Kidney (tissue), 14 donors: ENCODE measurements around the gene TTC7B. TPM values are rescaled to one million over a fixed set of nuclear protein-coding genes. Genes with fewer than 3 reads are reported as not detected.

Experiments used
- DNase-seq, 5 donors: peaks; one replicate each; pipeline ENCODE4 v3.0.0-alpha.2; 2013 to 2020
- FAIRE-seq: peaks from 2 replicates; lab custom pipeline; 2012; peaks lifted over from hg19 to GRCh38; lab: Jason Lieb, UNC
- H3K27ac ChIP-seq, 2 donors: one replicate each; pipeline ENCODE4 v1.7.0; 2013; ENCODE audit warnings: low read depth in 2 of 2, low read length in 2 of 2, inconsistent platforms in 1 of 2
- H3K27me3 ChIP-seq: one replicate; pipeline ENCODE4 v1.7.1; 2013; ENCODE audit warnings: low read length, inconsistent platforms; ENCODE audit not compliant: control insufficient read depth, insufficient read depth
- H3K36me3 ChIP-seq, 3 donors: one replicate each; pipeline versions ENCODE4 v1.7.0 to v1.7.1; 2013; ENCODE audit warnings: low read length in 3 of 3, control low read depth in 1 of 3, inconsistent platforms in 1 of 3; ENCODE audit not compliant: insufficient read depth in 3 of 3, control insufficient read depth in 2 of 3
- H3K4me1 ChIP-seq, 3 donors: one replicate each; pipeline versions ENCODE4 v1.7.0 to v1.7.1; 2013; ENCODE audit warnings: low read length in 3 of 3, inconsistent platforms in 1 of 3, low read depth in 1 of 3; ENCODE audit not compliant: control insufficient read depth in 2 of 3, insufficient read depth in 2 of 3
- H3K4me3 ChIP-seq, 3 donors: one replicate each; pipeline versions ENCODE4 v1.7.0 to v1.8.1; 2013; ENCODE audit warnings: low read length in 3 of 3, control low read depth in 1 of 3, inconsistent platforms in 1 of 3
- H3K9ac ChIP-seq, 3 donors: one replicate each; pipeline versions ENCODE4 v1.7.0 to v1.7.1; 2013; ENCODE audit warnings: low read length in 3 of 3, control low read depth in 1 of 3, inconsistent platforms in 1 of 3
- H3K9me3 ChIP-seq, 3 donors: one replicate each; pipeline versions ENCODE4 v1.7.0 to v1.7.1; 2013; ENCODE audit warnings: low read length in 3 of 3, control low read depth in 1 of 3, inconsistent platforms in 1 of 3; ENCODE audit not compliant: control insufficient read depth in 2 of 3, insufficient read depth in 1 of 3
- CTCF ChIP-seq: IDR thresholded peaks from 3 replicates; pipeline ENCODE4 v1.5.1; 2012; ENCODE audit warnings: mild to moderate bottlenecking, moderate library complexity, borderline replicate concordance; ENCODE audit not compliant: insufficient read depth; ENCODE audit errors: extremely low read depth
- intact Hi-C: fragments of 100-400 bp; cut with DNase I; formaldehyde crosslinking; loops from one replicate; pipeline ENCODE4 v1.11.1; 2022
- polyA plus RNA-seq: library from polyadenylated mRNA; stranded (reverse); fragments of 350-450 nt; fragmentation: Illumina TruSeq; extraction: RNeasy Lipid Tissue Mini Kit (QIAGEN cat#74804); gene quantifications from one replicate; pipeline ENCODE4 v1.2.3, GENCODE V29; 2014; ENCODE audit warnings: low read depth, low replicate concordance; ENCODE audit not compliant: insufficient read depth
- total RNA-seq: library from RNA; stranded (reverse); fragmentation: NEBNext Ultra II Directional; extraction: Animal tissue kit (Norgen Biotek cat#: 25700); gene quantifications from one replicate; pipeline ENCODE4 v1.2.1, GENCODE V29; 2021
- donor health status: control.
- donor health status: control.
- donor health status: control.
- donor health status: control.
- donor health status: control.
- donor health status: DM: yes; HTN: yes; CAD: no.
- donor health status: Normal renal cell carcinoma (clear cell type).

Gene TTC7B
- total and polyA plus RNA-seq, 2 donors from 2014 or later: 23.4 to 48.3 TPM

- intact Hi-C loops: no loop called here
- H3K9me3 ChIP-seq: no peaks in the 10 kb centered on the region
- no peak overlapping the region for H3K9ac ChIP-seq
- peaks cover 0 to 4% (median 4%) of the 10 kb centered on the region in 3 donors for H3K4me1 ChIP-seq
- H3K36me3 ChIP-seq: no peaks in the 10 kb centered on the region
- DNase-seq (no peak), FAIRE-seq (no peak)
- H3K4me3 ChIP-seq: no peak overlapping the region
- TF ChIP-seq CTCF: no peak
- H3K27me3 ChIP-seq: no peaks in the 10 kb centered on the region
- H3K27ac ChIP-seq: no peak overlapping the region
Measured at GRCh38 chr14:90632871-90633270, 183.4 kb downstream of the TTC7B start.

- Histone ChIP-seq H3K4me1 (peaks cover 0 to 4% (median 4%) of the 10 kb centered on the region in 3 donors), H3K9me3 (no peaks in the 10 kb centered on the region), H3K27ac (no peak overlapping the region), H3K27me3 (no peaks in the 10 kb centered on the region), H3K9ac (no peak overlapping the region), H3K36me3 (no peaks in the 10 kb centered on the region), H3K4me3 (no peak overlapping the region)
- no peak for TF ChIP-seq CTCF
- intact Hi-C loops: no loop called here
- FAIRE-seq: no peak
- no peak for DNase-seq
Measured at GRCh38 chr14:90632451-90632850, 183.8 kb downstream of the TTC7B start.

DNA sequence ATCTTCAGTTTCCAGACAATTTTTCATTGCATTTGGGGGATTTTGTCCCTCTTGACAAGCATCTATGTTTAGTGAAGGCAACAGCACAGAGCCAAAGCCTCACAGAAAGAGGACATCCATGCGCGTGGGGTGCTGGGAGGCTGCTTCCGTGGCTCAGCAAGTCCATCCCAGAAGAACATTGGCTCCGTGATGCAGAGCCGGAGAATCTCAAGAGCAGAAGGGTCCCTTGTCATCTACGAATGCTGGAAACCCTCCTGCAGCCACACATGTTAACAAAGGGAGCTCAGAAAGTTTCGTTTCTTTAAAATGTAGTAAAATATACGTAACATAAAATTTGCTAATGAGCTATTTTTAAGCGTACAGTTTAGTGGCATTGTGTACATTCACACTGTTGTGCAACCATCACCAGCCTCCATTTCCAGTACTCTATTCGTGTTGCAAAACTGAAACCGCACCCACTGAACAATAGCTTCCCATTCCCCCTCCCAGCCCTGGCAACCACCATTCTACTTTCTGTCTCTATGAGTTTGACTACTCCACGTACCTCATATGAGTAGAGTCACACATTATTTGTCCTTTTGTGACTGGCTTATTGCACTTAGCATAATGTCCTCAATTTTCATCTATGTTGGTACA, 185.9 kb downstream of the TTC7B start:
- H3K9ac ChIP-seq: no peak overlapping the region
- no peak overlapping the region for H3K4me3 ChIP-seq
- H3K27me3 ChIP-seq: no peaks in the 10 kb centered on the region
- H3K36me3 ChIP-seq: no peaks in the 10 kb centered on the region
- no peak for TF ChIP-seq CTCF
- H3K4me1 ChIP-seq: peaks cover 0 to 4% (median 4%) of the 10 kb centered on the region in 3 donors
- H3K27ac ChIP-seq: no peak overlapping the region
- no peaks in the 10 kb centered on the region for H3K9me3 ChIP-seq
- FAIRE-seq (no peak), DNase-seq (no peak)
- intact Hi-C loops: no loop called here

GRCh38 chr14:90629471-90629870, 186.8 kb downstream of the TTC7B start:
- FAIRE-seq (no peak), DNase-seq (no peak)
- H3K27me3 ChIP-seq: no peaks in the 10 kb centered on the region
- peaks cover 0 to 7% (median 4%) of the 10 kb centered on the region in 3 donors for H3K4me1 ChIP-seq
- H3K9ac ChIP-seq: no peak overlapping the region
- H3K4me3 ChIP-seq: no peak overlapping the region
- no peak overlapping the region for H3K27ac ChIP-seq
- no peaks in the 10 kb centered on the region for H3K9me3 ChIP-seq
- no peaks in the 10 kb centered on the region for H3K36me3 ChIP-seq
- no peak for TF ChIP-seq CTCF
- intact Hi-C loops: no loop called here
